NCI-H187 treated with DMSO at 0.1 percent for 48 hours (cell line): ENCODE measurements around the gene PACSIN2.
"Not testable (repeated sequence)": the region's sequence is repeated elsewhere in the genome, so short reads cannot be mapped to it uniquely, and the experiment has no call there.

ENCODE experiments used
- DNase-seq: peaks from one replicate; lab custom pipeline; 2025; lab: John Stamatoyannopoulos, UW

Gene PACSIN2

GRCh38 chr22:42991010-42991651, 23.8 kb downstream of the PACSIN2 start:
- no peak for DNase-seq

GRCh38 chr22:42990131-42990838, 24.7 kb downstream of the PACSIN2 start:
- no peak for DNase-seq

- no peak for DNase-seq
Observed at GRCh38 chr22:42986115-42986514, 28.8 kb downstream of the PACSIN2 start.

- no peak for DNase-seq
Observed at GRCh38 chr22:42985531-42985905, 29.4 kb downstream of the PACSIN2 start.

- DNase-seq = no peak
Observed at GRCh38 chr22:42984814-42985530, 30.0 kb downstream of the PACSIN2 start.

GRCh38 chr22:42984397-42984796, 30.6 kb downstream of the PACSIN2 start:
- DNase-seq = no peak

- no peak for DNase-seq
Observed at GRCh38 chr22:42983470-42983869, 31.5 kb downstream of the PACSIN2 start.

- DNase-seq = no peak
Observed at GRCh38 chr22:42979606-42980005, 35.3 kb downstream of the PACSIN2 start.

GRCh38 chr22:42978453-42979103, 36.4 kb downstream of the PACSIN2 start:
- DNase-seq = no peak

- no peak for DNase-seq
Observed at GRCh38 chr22:42977569-42977968, 37.4 kb downstream of the PACSIN2 start.

GRCh38 chr22:42976217-42976933, 38.6 kb downstream of the PACSIN2 start:
- DNase-seq = no peak

- DNase-seq = peak; percentile 20
Observed at GRCh38 chr22:42974223-42974622, 40.7 kb downstream of the PACSIN2 start.

GRCh38 chr22:42973536-42973881, 41.4 kb downstream of the PACSIN2 start:
- no peak for DNase-seq

- DNase-seq = no peak
Observed at GRCh38 chr22:42972649-42973535, 42.1 kb downstream of the PACSIN2 start.

GRCh38 chr22:42971473-42971860, 43.5 kb downstream of the PACSIN2 start:
- DNase-seq = not testable (repeated sequence)

- no peak for DNase-seq
Observed at GRCh38 chr22:42970029-42970428, 44.9 kb downstream of the PACSIN2 start.

GRCh38 chr22:42969348-42969975, 45.5 kb downstream of the PACSIN2 start:
- no peak for DNase-seq

GRCh38 chr22:42967933-42968332, 47.0 kb downstream of the PACSIN2 start:
- no peak for DNase-seq

- no peak for DNase-seq
Observed at GRCh38 chr22:42967005-42967404, 47.9 kb downstream of the PACSIN2 start.

- DNase-seq = no peak
Observed at GRCh38 chr22:42966497-42966896, 48.5 kb downstream of the PACSIN2 start.
